MV-4-11 (cell line): ENCODE results near the gene SDSL.

ENCODE experiments used
- DNase-seq: peaks from one replicate; lab custom pipeline; 2025; lab: John Stamatoyannopoulos, UW

Gene SDSL

GRCh38 chr12:113420996-113421595, 1.1 kb upstream of the SDSL start:
- no peak for DNase-seq

GRCh38 chr12:113422886-113423669, 898 bp downstream of the SDSL start:
- DNase-seq, result no peak

DNA sequence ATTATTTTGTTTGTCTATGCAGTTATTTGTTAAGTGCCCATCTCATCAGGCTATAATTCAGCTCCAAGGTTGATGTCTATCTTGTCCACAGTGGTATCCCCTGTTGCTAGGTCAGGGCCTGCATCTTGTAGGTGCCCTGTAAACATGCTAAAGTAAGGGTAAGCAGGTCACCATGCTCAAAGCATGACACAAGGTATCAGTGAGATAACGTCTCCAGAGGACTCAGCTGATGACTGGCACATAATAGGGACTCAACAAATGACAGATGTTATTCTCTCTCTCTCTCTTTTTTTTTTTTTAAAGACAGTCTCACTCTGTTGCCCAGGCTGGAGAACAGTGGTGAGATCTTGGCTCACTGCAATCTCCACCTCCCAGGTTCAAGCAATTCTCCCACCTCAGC, 2.3 kb downstream of the SDSL start:
- DNase-seq, result no peak

DNA sequence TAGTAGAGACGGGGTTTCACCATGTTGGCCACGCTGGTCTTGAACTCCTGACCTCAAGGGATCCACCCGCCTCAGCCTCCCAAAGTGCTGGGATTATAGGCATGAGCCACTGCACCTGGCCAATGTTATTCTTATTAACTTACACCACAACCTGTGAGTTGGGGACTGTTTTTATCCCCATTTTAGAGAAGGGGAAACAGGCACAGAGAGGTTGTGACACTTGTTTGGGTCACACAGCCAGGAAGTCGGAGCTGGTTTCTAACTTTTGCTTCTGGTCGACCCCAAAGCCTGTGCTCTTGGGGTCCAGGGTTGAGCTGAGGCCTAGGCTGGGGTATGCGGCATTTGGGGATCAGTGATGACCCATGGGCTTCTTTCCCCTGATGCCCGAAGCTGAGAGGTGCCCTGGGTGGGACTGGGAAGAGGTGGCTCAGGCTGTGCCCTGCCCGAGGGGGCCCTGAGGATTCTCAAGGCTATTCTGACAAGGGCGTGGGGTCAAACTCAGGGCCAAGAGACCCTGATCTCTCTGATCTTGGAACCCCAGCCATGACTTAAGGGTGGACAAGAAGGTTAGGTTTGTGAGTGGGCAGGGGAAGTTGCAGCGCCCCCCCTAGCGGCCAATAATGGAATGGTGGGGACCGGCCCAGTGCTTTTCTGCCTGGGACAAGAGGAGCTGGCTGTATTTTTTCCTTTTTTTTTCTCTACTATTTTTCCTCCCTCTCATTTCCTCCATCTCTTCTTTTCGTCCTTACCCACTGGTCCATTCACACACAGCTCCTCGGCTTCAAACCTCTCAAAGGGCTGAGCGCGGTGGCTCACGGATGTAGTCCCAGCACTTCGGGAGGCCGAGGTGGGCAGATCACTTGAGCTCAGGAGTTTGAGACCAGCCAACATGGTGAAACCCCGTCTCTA, 3.0 kb downstream of the SDSL start:
- peak; percentile 49 for DNase-seq

- DNase-seq, result no peak
Measured at GRCh38 chr12:113425960-113426453, 3.8 kb downstream of the SDSL start.

DNA sequence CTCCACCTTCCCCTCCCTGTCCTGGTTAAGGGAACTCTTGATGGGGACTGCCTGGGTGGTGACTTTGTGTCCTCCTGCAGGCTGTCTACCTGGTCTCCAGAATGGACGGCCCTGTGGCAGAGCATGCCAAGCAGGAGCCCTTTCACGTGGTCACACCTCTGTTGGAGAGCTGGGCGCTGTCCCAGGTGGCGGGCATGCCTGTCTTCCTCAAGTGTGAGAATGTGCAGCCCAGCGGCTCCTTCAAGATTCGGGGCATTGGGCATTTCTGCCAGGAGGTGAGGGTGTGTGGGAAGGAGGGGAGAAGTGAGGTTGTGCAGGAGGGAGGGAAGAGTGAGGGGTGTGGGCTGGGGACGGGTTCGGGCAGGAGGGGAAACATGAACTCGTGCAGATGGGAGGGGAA, 5.7 kb downstream of the SDSL start:
- DNase-seq, result no peak

DNA sequence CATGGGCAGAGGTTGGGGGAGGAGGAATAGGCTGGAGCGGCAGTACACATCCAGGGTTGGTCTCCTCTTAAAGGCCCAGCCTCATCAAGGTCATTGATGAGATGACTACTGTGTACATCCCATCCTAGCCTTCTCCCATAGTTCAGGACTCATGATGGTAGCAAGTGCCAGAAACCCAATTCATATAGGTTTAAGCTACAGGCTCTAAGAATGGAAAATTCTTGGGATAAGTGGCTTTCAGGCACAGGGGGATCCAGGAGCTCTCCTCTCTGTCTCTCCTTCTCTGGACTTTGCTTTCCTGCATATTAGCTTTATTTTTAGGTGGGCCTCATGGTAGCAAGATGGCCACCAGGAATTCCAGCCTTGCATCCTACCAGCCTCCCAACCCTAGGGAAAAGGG, 6.3 kb downstream of the SDSL start:
- DNase-seq, result no peak

- DNase-seq, result no peak
Measured at GRCh38 chr12:113432986-113433385, 10.8 kb downstream of the SDSL start.

- no peak for DNase-seq
Measured at GRCh38 chr12:113435367-113435766, 13.2 kb downstream of the SDSL start.

GRCh38 chr12:113436586-113436985, 14.4 kb downstream of the SDSL start:
- no peak for DNase-seq

DNA sequence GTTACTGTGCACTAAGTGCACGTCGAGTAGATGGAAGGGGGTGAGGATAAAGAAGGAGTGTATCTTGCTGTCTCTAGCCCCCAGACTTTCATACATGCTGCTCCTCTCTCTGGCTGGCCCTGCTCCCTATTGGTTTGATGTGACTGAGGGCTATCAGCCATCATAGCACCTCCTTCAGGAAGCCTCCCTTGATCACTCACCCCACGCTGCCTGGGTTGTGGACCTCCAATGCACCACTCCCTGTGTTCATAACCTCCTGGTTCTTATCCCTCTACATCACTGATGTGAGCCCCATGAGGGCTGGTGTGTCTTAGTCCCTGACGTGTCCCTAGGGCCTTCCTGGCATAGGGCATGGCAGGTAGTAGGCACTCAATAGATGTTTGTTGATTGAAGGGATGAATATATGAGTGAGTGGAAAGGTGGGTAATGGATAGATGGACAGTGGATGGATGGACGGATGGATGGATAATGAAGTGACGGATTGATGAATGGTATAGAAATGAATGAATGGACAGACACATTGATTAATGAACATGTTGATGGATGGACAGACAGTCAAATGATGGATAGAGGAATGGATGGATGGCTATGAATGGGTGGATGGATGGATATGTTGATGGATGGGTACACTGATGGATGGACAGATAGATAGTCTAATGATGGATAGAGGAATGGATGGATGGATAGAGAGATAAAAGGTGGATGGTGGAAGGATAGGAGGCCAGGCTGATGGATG, 15.0 kb downstream of the SDSL start:
- no peak for DNase-seq

GRCh38 chr12:113437729-113438100, 15.5 kb downstream of the SDSL start:
- DNase-seq, result no peak

DNA sequence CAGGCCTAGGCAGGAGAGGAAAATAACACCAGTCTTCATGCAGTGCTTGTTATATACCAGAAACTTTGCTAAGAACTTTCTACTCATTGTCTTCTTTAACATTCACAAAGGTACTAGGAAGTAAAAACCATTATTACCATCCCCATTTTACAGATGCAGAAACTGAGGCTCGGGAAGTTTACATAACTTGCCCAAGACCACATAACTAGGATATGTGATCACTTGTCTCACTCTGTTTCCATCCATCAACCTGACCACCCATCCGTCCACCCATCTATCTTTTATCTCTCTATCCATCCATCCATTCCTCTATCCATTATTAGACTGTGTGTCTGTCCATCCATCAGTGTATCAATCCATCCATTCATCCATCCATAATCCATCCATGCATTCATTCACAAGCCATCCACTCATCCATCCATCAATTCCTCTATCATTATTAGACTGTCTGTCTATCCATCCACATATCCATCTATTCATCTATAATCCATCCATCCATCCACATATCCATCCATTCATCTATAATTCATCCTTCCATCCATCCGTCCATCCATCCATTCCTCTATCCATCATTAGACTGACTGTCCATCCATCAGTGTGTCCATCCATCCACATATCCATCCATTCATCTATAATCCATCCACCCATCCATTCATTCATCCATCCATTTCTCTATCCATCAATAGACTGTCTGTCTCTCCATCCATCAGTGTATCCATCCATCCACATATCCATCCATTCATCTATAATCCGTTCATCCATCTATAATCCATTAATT, 16.5 kb downstream of the SDSL start:
- DNase-seq, result no peak

DNA sequence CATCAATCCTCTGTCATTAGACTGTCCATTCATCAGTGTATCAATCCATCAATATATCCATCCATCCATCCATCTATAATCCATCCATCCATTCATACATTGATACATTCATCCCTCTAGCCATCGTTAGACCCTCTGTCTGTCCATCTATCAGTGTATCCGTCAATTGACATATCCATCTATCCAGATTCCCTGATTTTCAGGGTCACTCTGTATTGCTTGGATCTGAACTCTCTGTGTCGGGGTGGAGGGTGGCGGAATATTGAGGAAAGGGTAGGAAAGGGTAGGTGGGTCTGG, 17.1 kb downstream of the SDSL start:
- no peak for DNase-seq

DNA sequence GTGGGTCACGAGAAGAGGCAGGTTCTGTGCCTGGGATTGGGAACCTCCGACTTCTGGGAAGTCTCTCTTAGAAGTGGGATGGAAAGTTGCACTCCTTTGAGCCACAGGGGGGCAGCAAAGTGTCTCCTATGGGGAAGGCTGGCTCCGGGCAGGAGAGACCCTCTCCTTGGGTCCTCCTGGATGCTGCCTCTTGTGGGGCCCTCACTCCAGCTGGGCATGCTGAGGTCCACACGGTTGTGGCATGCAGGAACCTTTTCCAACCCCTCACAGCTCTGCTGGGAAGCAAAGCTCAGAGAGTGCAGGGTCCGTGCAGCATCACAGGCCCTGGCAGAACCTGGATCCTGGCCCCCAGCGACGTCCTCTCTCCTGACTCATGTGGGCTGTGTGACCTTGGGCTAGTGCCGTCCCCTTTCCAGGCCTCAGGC, 17.4 kb downstream of the SDSL start:
- no peak for DNase-seq

GRCh38 chr12:113440336-113440735, 18.2 kb downstream of the SDSL start:
- DNase-seq, result no peak

- DNase-seq, result no peak
Measured at GRCh38 chr12:113440947-113441782, 19.0 kb downstream of the SDSL start.

- DNase-seq, result no peak
Measured at GRCh38 chr12:113443030-113443539, 20.9 kb downstream of the SDSL start.

DNA sequence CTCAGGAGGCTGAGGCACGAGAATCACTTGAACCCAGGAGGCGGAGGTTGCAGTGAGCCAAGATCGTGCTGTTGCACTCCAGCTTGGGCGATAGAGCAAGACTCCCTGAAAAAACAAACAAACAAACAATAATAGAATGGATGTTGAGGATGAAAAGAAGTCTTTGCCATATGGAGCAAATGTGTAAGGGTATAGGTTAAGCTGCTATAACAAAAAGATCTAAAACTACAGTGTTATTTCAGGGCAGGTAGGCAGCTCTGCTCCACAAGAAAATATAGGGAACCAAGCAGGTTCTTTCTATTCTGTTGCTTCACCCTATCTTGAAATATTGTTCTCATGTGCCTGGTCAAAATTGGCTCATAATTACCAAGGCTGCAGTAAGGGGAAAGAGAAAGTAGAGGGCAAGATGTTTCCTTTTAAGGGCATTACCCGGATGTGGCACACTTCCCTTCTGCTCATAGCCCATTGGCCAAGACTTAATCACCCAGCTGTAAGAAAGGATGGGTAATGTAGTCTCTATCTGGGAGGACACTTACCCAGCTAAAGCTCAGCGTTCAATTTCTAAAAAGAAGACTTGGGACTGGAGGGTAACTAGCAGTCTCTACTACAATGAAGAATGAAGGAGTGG, 23.5 kb downstream of the SDSL start:
- peak; percentile 88 for DNase-seq

DNA sequence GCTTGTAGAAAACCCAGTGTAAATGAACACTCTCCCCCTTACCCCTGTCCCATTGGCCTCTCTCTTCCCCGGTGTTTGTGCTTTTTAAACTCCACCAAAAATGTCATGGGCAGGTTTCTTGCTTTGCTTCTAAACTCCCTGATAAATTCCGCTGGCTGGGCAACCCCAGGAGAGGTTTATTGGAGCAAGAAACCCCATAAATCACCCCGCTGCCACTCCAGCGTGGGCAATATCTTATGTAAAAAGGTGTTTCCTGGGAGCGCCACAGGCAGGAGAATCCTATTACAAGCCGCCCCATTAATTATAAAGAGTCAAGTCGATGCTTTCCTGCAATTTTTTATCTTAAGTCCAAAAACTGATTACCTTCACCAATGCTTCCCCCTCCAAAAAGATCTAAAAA, 26.7 kb downstream of the SDSL start:
- DNase-seq, result no peak
